Measurements from ENCODE around the gene PDGFB. TPM values are rescaled to one million over a fixed set of nuclear protein-coding genes. Genes with fewer than 3 reads are reported as not detected.

The PDGFB gene
- total RNA-seq, 4 donors from 2014 or later, result 12.2 to 22.3 (median 17.5) TPM

DNA sequence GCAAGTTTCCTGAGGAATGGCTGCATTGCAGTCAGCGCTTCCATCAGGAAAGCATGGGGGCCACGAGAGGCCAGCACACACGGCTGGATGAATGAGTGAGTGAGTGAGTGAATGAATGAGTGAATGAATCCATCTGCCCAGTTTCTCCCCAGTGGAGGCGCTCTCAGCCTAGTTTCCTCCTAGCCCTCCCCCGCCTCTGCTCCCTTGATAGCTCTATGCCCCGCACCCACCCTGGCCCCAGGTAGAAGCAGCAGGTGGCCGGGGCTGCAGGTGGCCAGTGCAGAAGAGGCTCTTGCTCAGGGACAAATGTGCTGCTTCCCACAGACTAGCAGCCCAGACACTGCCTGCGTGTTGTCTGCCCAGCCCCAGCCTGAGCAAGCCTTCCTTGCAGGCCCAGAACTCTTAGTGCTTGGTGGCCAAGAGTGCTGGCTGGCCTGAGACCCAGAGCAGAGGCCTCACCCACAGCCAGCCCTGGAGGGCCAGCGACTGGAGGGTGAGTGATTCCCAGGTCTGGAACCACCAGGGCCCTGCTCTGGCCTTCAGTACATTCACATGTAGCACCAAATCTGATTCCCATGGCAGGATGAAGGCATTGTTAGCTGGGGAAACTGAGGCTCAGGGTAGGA, 31.1 kb upstream of the PDGFB start:
- no peak for DNase-seq (ENCODE audit: low spot score in 2 of 2)
- intact Hi-C loops (cut with DNase I; ENCODE audit: low total_unique reads), result no loop called here
- WGBS, 2 donors, result 87 to 94% methylated on average over 7 to 8 of the region's 9 CpGs
- no peak overlapping the region for H3K4me3 ChIP-seq (ENCODE audit: low read depth, poor library complexity, severe bottlenecking)
- TF ChIP-seq, protein P1, sequence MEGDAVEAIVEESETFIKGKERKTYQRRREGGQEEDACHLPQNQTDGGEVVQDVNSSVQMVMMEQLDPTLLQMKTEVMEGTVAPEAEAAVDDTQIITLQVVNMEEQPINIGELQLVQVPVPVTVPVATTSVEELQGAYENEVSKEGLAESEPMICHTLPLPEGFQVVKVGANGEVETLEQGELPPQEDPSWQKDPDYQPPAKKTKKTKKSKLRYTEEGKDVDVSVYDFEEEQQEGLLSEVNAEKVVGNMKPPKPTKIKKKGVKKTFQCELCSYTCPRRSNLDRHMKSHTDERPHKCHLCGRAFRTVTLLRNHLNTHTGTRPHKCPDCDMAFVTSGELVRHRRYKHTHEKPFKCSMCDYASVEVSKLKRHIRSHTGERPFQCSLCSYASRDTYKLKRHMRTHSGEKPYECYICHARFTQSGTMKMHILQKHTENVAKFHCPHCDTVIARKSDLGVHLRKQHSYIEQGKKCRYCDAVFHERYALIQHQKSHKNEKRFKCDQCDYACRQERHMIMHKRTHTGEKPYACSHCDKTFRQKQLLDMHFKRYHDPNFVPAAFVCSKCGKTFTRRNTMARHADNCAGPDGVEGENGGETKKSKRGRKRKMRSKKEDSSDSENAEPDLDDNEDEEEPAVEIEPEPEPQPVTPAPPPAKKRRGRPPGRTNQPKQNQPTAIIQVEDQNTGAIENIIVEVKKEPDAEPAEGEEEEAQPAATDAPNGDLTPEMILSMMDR (IDR thresholded peaks at IDR 0.05), result no peak
- TF ChIP-seq POLR2A (IDR thresholded peaks at IDR 0.05), result no peak

GRCh38 chr22:39273950-39274887, 29.4 kb upstream of the PDGFB start:
- no peak for TF ChIP-seq POLR2A (IDR thresholded peaks at IDR 0.05)
- TF ChIP-seq, protein P1 (IDR thresholded peaks at IDR 0.05), result no peak
- no peak for DNase-seq (ENCODE audit: low spot score in 2 of 2)
- intact Hi-C loops (cut with DNase I; ENCODE audit: low total_unique reads), result no loop called here
- H3K4me3 ChIP-seq (ENCODE audit: low read depth, poor library complexity, severe bottlenecking), result no peak overlapping the region
- WGBS, 2 donors, result 88 to 90% methylated on average over 17 of the region's 17 CpGs

DNA sequence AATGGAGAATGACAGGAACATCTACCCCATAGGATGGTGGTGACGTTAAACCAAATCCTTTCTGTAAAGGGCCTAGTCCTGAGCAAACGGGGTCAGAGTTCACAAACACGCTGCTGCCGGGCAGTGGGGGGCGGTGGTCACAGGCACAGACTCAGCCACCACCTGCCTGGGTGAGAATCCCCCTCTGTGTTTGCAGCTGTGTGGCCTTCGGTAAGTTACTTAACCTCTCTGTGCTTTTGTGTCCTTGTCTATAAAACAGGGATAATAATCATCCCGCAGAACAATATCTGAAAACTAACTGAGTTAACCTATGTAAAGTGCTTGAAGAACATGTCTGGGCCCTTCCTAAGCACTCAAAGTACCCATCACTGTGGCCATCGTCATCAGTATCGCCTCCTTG, 26.0 kb upstream of the PDGFB start:
- 92 to 95% methylated on average over 9 of the region's 9 CpGs for WGBS, 2 donors
- DNase-seq (ENCODE audit: low spot score in 2 of 2), result no peak
- no peak overlapping the region for H3K4me3 ChIP-seq (ENCODE audit: low read depth, poor library complexity, severe bottlenecking)
- intact Hi-C loops (cut with DNase I; ENCODE audit: low total_unique reads), result no loop called here
- no peak for TF ChIP-seq POLR2A (IDR thresholded peaks at IDR 0.05)
- TF ChIP-seq, protein P1 (IDR thresholded peaks at IDR 0.05), result no peak

GRCh38 chr22:39270280-39270679, 25.5 kb upstream of the PDGFB start:
- WGBS, 2 donors, result 86 to 90% methylated on average over 5 of the region's 5 CpGs
- intact Hi-C loops (cut with DNase I; ENCODE audit: low total_unique reads), result no loop called here
- DNase-seq (ENCODE audit: low spot score in 2 of 2), result no peak
- H3K4me3 ChIP-seq (ENCODE audit: low read depth, poor library complexity, severe bottlenecking), result no peak overlapping the region
- TF ChIP-seq, protein P1 (IDR thresholded peaks at IDR 0.05), result no peak
- no peak for TF ChIP-seq POLR2A (IDR thresholded peaks at IDR 0.05)

GRCh38 chr22:39269095-39269790, 24.5 kb upstream of the PDGFB start:
- TF ChIP-seq, protein P1 (IDR thresholded peaks at IDR 0.05), result no peak
- TF ChIP-seq POLR2A (IDR thresholded peaks at IDR 0.05), result no peak
- WGBS, 2 donors, result 76 to 85% methylated on average over 11 of the region's 11 CpGs

More at GRCh38 chr22:39269095-39269790, 24.5 kb upstream of the PDGFB start:
- intact Hi-C loops (cut with DNase I; ENCODE audit: low total_unique reads), result no loop called here
- DNase-seq (ENCODE audit: low spot score in 2 of 2), result no peak
- H3K4me3 ChIP-seq (ENCODE audit: low read depth, poor library complexity, severe bottlenecking), result no peak overlapping the region
